Lower lobe of right lung (tissue), 2 donors: Measurements from ENCODE around the gene HDAC9. TPM values are rescaled to one million over a fixed set of nuclear protein-coding genes. Genes with fewer than 3 reads are reported as not detected.

Experiments used
- ATAC-seq, 2 donors: fragments of 200-7000 bp; cut with Tn5 transposase; one replicate each; pipeline ENCODE4 v1.9.1; 2020 to 2022; ENCODE audit warnings: mild to moderate bottlenecking in 2 of 2, moderate library complexity in 2 of 2
- DNase-seq: peaks from one replicate; pipeline ENCODE4 v3.0.0-alpha.2; 2020
- H3K27ac ChIP-seq: fragments of 200-600 bp; one replicate; pipeline ENCODE4 v1.8.0; 2022
- H3K27me3 ChIP-seq: fragments of 200-600 bp; one replicate; pipeline ENCODE4 v1.8.0; 2022; ENCODE audit warnings: low read depth
- H3K36me3 ChIP-seq: fragments of 200-600 bp; one replicate; pipeline ENCODE4 v1.8.0; 2022; ENCODE audit warnings: mild to moderate bottlenecking
- H3K4me1 ChIP-seq: fragments of 200-600 bp; one replicate; pipeline ENCODE4 v1.8.0; 2022
- H3K4me3 ChIP-seq: fragments of 200-600 bp; one replicate; pipeline ENCODE4 v1.8.0; 2022; ENCODE audit warnings: mild to moderate bottlenecking
- H3K9me3 ChIP-seq: fragments of 200-600 bp; one replicate; pipeline ENCODE4 v1.8.0; 2022
- intact Hi-C: fragments of 100-400 bp; cut with DNase I; formaldehyde crosslinking; loops from one replicate; pipeline ENCODE4 v1.11.0; 2022
- total RNA-seq: library from RNA; stranded (reverse); fragmentation: NEBNext Ultra II Directional; extraction: Animal tissue kit (Norgen Biotek cat#: 25700); gene quantifications from one replicate; pipeline ENCODE4 v1.2.1, GENCODE V29; 2021
- TF ChIP-seq, protein P1 (sequence below): fragments of 200-600 bp; IDR thresholded peaks from one replicate; pipeline ENCODE4 v1.8.0; 2022; ENCODE audit warnings: antibody characterized with exemption, mild to moderate bottlenecking
- donor health status: DM: no; HTN: yes; CAD: no; lungs with severe emphysema.

HDAC9 gene
- total RNA-seq, 1 donor from 2014 or later: 14.3 TPM

DNA sequence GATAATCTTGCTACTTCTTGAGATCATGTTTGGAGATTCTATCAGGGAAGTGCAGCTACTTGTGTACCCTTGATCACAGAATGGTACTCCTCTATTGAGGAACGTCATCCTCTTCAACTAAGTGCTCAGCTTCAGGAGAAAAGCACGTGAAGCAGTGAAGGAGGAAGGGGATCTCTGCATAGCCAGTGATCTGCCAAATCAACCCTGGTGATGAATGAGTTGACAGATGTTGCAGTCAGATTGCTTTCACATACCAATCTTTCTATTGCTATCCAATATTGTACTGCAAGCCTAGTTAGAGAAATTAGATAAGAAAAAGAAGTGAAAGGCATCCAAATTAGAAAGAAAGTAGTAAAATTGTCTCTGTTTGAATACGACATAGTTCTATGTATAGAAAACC, 312.5 kb downstream of the HDAC9 start:
- H3K4me1 ChIP-seq: no peaks in the 10 kb centered on the region
- no peak for ATAC-seq
- intact Hi-C loops: no loop called here
- no peak for DNase-seq
- TF ChIP-seq, protein P1, sequence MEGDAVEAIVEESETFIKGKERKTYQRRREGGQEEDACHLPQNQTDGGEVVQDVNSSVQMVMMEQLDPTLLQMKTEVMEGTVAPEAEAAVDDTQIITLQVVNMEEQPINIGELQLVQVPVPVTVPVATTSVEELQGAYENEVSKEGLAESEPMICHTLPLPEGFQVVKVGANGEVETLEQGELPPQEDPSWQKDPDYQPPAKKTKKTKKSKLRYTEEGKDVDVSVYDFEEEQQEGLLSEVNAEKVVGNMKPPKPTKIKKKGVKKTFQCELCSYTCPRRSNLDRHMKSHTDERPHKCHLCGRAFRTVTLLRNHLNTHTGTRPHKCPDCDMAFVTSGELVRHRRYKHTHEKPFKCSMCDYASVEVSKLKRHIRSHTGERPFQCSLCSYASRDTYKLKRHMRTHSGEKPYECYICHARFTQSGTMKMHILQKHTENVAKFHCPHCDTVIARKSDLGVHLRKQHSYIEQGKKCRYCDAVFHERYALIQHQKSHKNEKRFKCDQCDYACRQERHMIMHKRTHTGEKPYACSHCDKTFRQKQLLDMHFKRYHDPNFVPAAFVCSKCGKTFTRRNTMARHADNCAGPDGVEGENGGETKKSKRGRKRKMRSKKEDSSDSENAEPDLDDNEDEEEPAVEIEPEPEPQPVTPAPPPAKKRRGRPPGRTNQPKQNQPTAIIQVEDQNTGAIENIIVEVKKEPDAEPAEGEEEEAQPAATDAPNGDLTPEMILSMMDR: no peak
- H3K4me3 ChIP-seq: no peak overlapping the region
- no peaks in the 10 kb centered on the region for H3K36me3 ChIP-seq
- no peaks in the 10 kb centered on the region for H3K9me3 ChIP-seq
- H3K27ac ChIP-seq: no peak overlapping the region
- H3K27me3 ChIP-seq: no peaks in the 10 kb centered on the region

DNA sequence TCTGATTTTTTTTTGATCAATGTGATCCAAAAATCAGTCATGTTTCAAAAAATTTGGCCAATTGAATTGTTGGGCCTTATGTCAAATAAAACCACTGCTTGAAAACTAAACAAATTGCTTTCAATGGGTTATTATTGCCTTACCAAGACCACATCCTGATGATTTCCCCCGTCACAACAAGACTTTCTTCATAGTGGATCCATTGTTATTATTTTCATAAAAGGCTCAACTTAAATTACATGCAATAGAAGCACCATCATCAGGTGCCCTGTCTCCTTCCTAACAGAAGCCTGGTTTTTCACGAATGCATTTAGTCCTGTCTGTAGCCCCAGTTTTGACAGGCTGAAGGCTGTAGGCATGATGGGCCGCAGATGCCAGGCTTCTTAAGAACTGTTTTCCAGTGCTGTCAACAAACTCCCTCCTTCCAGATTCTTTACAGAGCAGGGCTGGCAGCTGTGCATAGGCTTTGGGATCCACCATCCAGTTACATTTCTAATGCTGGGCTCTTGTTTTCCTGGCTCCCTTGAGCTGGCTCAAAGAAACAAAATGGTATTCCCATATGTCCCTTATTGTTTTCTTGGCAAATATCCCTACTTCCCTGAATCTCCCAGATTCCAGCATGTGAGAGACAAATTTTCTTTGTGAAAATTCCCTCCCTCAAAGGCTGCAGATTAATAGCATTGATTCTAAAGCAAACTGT, 319.9 kb downstream of the HDAC9 start:
- no peak overlapping the region for H3K4me3 ChIP-seq
- no peaks in the 10 kb centered on the region for H3K36me3 ChIP-seq
- intact Hi-C loops: no loop called here
- H3K27me3 ChIP-seq: no peaks in the 10 kb centered on the region
- H3K27ac ChIP-seq: no peak overlapping the region
- H3K9me3 ChIP-seq: no peaks in the 10 kb centered on the region
- H3K4me1 ChIP-seq: no peaks in the 10 kb centered on the region
- TF ChIP-seq, protein P1: no peak
- ATAC-seq: no peak
- no peak for DNase-seq

DNA sequence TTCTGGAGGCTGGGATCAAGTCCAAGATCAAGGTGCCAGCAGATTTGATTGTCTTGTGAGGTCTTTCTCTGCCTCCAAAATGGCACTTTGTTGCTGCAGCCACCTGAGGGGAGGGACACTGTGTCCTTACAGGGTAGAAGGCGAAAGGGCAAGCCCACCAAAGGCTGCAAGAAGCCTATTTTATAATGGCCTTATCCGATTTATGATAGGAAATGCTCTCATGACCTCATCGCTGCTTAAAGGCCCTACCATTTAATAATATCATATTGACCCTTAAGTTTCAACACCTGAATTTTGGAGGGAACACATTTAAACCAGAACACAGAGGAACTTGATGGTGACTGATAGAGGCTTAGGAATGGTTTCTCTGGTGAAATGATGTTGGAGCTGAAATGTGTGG, 325.4 kb downstream of the HDAC9 start:
- DNase-seq (no peak), ATAC-seq (no peak)
- no peaks in the 10 kb centered on the region for H3K9me3 ChIP-seq
- H3K27me3 ChIP-seq: no peaks in the 10 kb centered on the region
- H3K36me3 ChIP-seq: no peaks in the 10 kb centered on the region
- H3K4me3 ChIP-seq: no peak overlapping the region
- no peaks in the 10 kb centered on the region for H3K4me1 ChIP-seq
- intact Hi-C loops: no loop called here
- no peak overlapping the region for H3K27ac ChIP-seq
- TF ChIP-seq, protein P1: no peak

DNA sequence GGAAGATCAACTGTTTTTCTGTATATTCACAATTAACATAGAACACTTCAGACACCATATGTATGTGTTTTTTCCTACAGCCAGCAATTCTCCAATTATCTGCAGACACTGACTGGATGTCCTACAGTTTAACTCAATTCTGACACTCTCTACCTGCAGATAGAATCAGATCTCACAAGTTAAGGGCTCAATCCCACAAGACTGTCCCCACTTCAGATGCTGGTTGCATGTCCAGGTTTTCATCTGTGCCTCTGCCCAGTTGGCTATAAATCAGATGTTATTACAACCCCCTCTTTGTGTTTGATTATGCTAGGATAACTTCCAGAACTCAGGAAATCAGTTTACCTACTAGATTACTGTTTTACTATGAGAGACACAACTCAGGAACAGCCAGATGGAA, 326.0 kb downstream of the HDAC9 start:
- H3K9me3 ChIP-seq: no peaks in the 10 kb centered on the region
- H3K4me3 ChIP-seq: no peak overlapping the region
- intact Hi-C loops: no loop called here
- ATAC-seq: no peak
- no peak for DNase-seq
- no peaks in the 10 kb centered on the region for H3K27me3 ChIP-seq
- H3K4me1 ChIP-seq: no peaks in the 10 kb centered on the region
- TF ChIP-seq, protein P1: no peak
- no peak overlapping the region for H3K27ac ChIP-seq
- no peaks in the 10 kb centered on the region for H3K36me3 ChIP-seq

DNA sequence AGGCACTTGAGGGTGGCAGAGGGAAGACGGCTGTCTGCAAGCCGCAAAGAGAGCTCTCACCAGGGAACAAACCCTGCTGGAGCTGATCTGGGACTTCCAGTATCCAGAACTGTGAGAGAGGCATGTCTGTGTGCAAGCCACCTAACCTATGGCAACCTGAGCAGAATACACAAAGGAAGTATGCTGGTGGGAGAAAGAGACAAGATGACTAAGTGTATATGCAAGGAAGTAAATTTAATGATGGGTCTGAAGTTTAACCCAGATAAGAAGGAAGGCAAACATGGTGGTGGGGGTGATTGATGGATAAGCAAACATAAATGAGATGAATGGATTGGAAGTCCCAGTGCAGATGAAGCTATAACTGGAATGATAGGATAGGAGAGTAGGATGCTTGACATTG, 328.6 kb downstream of the HDAC9 start:
- no peaks in the 10 kb centered on the region for H3K9me3 ChIP-seq
- H3K27me3 ChIP-seq: no peaks in the 10 kb centered on the region
- DNase-seq: no peak
- H3K27ac ChIP-seq: no peak overlapping the region
- no peaks in the 10 kb centered on the region for H3K4me1 ChIP-seq
- intact Hi-C loops: no loop called here
- no peak for ATAC-seq
- no peak overlapping the region for H3K4me3 ChIP-seq
- no peaks in the 10 kb centered on the region for H3K36me3 ChIP-seq
- TF ChIP-seq, protein P1: no peak
